Gastrocnemius medialis (tissue), 4 donors: ENCODE results near the gene HSD3B2. TPM values are rescaled to one million over a fixed set of nuclear protein-coding genes. Genes with fewer than 3 reads are reported as not detected.

Source experiments
- ATAC-seq, 2 donors: fragments of 150-250 bp; one replicate each; pipeline ENCODE4 v1.9.1; 2016
- DNase-seq, 2 donors: peaks; one replicate each; pipeline ENCODE4 v3.0.0-alpha.2; 2019
- H3K27ac ChIP-seq, 4 donors: fragments of 200-600 bp; sonication (generic); 1 replicate in 1 of 4; 2 replicates in 3 of 4; pipeline ENCODE4 v1.5.1; 2016 to 2018; ENCODE audit warnings: mild to moderate bottlenecking in 2 of 4, moderate library complexity in 1 of 4
- H3K27me3 ChIP-seq, 3 donors: fragments of 200-600 bp; sonication (generic) in 2 of 3; 1 replicate in 1 of 3; 2 replicates in 2 of 3; pipeline versions ENCODE4 v1.5.1 to v1.6.0; 2016 to 2019; ENCODE audit warnings: mild to moderate bottlenecking in 1 of 3, moderate library complexity in 1 of 3
- H3K36me3 ChIP-seq, 2 donors: fragments of 200-600 bp; sonication (generic) in 1 of 2; one replicate each; pipeline ENCODE4 v1.5.1; 2017 to 2018
- H3K4me1 ChIP-seq, 2 donors: fragments of 200-600 bp; sonication (generic) in 1 of 2; one replicate each; pipeline ENCODE4 v1.5.1; 2016 to 2017; ENCODE audit warnings: mild to moderate bottlenecking in 2 of 2
- H3K4me3 ChIP-seq, 4 donors: fragments of 200-600 bp; sonication (generic) in 3 of 4; 1 replicate in 1 of 4; 2 replicates in 3 of 4; pipeline ENCODE4 v1.5.1; 2016 to 2019; ENCODE audit warnings: mild to moderate bottlenecking in 2 of 4
- H3K9me3 ChIP-seq, 3 donors: fragments of 200-600 bp; sonication (generic) in 2 of 3; 1 replicate in 1 of 3; 2 replicates in 2 of 3; pipeline ENCODE4 v1.5.1; 2016 to 2019
- POLR2A ChIP-seq, 2 donors: fragments of 450-650 bp; IDR thresholded peaks; one replicate each; pipeline ENCODE4 v1.6.1; 2017; ENCODE audit warnings: antibody characterized with exemption in 2 of 2, mild to moderate bottlenecking in 2 of 2, moderate library complexity in 2 of 2
- in situ Hi-C, 4 donors: fragments of 200-750 bp; cut with MboI; loops; one replicate each; pipeline versions ENCODE4 v1.15.0 to v1.8.0; 2017; ENCODE audit warnings: low sequenced_read_pairs in 4 of 4
- intact Hi-C: fragments of 100-400 bp; cut with DNase I; formaldehyde crosslinking; loops from one replicate; pipeline ENCODE4 v1.15.1; 2023; ENCODE audit warnings: low total_unique reads
- total RNA-seq, 4 donors: library from RNA; depleted of rRNA; stranded (reverse); fragments of >200 nt; gene quantifications; one replicate each; pipeline versions ENCODE4 v1.1.0 to v1.2.3, GENCODE V29; 2016
- TF ChIP-seq, protein P1 (sequence below), 5 experiments: fragments of 450-650 bp in 3 of 5; fragments of 200-600 bp in 2 of 5; sonication (generic) in 2 of 5; IDR thresholded peaks in 4 of 5; conservative IDR thresholded peaks in 1 of 5; 1 replicate in 4 of 5; 2 replicates in 1 of 5; pipeline ENCODE4 v1.5.1; 2016 to 2019; ENCODE audit warnings: antibody characterized with exemption in 5 of 5, mild to moderate bottlenecking in 3 of 5, moderate library complexity in 3 of 5

The HSD3B2 gene
- total RNA-seq, 4 donors from 2014 or later, result 0.66 TPM; not detected in 3

DNA sequence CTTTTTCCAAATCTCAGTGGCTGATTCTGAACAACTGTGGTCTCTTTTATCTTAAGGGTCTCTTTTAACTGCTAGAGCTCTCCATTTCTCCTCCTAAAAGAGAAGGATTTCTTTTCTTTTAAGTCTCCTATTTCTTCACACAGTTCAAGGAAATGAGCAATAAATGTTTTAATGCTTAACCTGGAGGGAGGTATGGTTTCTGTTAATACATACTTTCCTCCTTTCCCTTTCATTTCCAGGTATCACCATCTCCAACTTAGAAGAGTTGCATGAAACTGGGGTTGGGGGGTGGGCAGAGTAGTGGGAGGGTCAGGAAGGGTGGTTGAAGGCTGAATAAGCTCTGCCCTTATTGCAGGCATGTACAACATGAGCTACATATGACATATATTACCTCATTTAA lies 31.4 kb downstream of the HSD3B2 start:
- no peak for ATAC-seq
- Histone ChIP-seq H3K27ac (no peak overlapping the region), H3K9me3 (no peaks in the 10 kb centered on the region), H3K4me1 (no peaks in the 10 kb centered on the region), H3K36me3 (no peaks in the 10 kb centered on the region), H3K27me3 (no peaks in the 10 kb centered on the region), H3K4me3 (no peak overlapping the region)
- DNase-seq, result no peak
- TF ChIP-seq, protein P1, sequence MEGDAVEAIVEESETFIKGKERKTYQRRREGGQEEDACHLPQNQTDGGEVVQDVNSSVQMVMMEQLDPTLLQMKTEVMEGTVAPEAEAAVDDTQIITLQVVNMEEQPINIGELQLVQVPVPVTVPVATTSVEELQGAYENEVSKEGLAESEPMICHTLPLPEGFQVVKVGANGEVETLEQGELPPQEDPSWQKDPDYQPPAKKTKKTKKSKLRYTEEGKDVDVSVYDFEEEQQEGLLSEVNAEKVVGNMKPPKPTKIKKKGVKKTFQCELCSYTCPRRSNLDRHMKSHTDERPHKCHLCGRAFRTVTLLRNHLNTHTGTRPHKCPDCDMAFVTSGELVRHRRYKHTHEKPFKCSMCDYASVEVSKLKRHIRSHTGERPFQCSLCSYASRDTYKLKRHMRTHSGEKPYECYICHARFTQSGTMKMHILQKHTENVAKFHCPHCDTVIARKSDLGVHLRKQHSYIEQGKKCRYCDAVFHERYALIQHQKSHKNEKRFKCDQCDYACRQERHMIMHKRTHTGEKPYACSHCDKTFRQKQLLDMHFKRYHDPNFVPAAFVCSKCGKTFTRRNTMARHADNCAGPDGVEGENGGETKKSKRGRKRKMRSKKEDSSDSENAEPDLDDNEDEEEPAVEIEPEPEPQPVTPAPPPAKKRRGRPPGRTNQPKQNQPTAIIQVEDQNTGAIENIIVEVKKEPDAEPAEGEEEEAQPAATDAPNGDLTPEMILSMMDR (IDR thresholded peaks at IDR 0.05 in 4 of 5, conservative IDR thresholded peaks at IDR 0.05 in 1 of 5), result no peak
- TF ChIP-seq POLR2A (IDR thresholded peaks at IDR 0.05), result no peak
- intact Hi-C loops (no loop called here), in situ Hi-C loops (no loop called here)

- Histone ChIP-seq H3K36me3 (no peaks in the 10 kb centered on the region), H3K4me1 (no peaks in the 10 kb centered on the region), H3K27me3 (no peaks in the 10 kb centered on the region), H3K27ac (no peak overlapping the region), H3K9me3 (no peaks in the 10 kb centered on the region), H3K4me3 (no peak overlapping the region)
- in situ Hi-C loops, result no loop called here
- DNase-seq, result no peak
- TF ChIP-seq, protein P1 (IDR thresholded peaks at IDR 0.05 in 4 of 5, conservative IDR thresholded peaks at IDR 0.05 in 1 of 5), result no peak
- no peak for TF ChIP-seq POLR2A (IDR thresholded peaks at IDR 0.05)
- intact Hi-C loops, result no loop called here
- ATAC-seq, result no peak
Measured at GRCh38 chr1:119447344-119448126, 32.6 kb downstream of the HSD3B2 start.

- no peaks in the 10 kb centered on the region for H3K4me1 ChIP-seq
- no peaks in the 10 kb centered on the region for H3K9me3 ChIP-seq
- in situ Hi-C loops (no loop called here), intact Hi-C loops (no loop called here)
- TF ChIP-seq, protein P1 (IDR thresholded peaks at IDR 0.05 in 4 of 5, conservative IDR thresholded peaks at IDR 0.05 in 1 of 5), result no peak
- no peak for TF ChIP-seq POLR2A (IDR thresholded peaks at IDR 0.05)
- DNase-seq, result no peak
- H3K27me3 ChIP-seq, result no peaks in the 10 kb centered on the region
- no peaks in the 10 kb centered on the region for H3K36me3 ChIP-seq
- H3K4me3 ChIP-seq, result no peak overlapping the region
- ATAC-seq, result no peak
- H3K27ac ChIP-seq, result no peak overlapping the region
Measured at GRCh38 chr1:119448127-119448511, 33.2 kb downstream of the HSD3B2 start.

GRCh38 chr1:119449971-119450370 lies 35.0 kb downstream of the HSD3B2 start:
- no peaks in the 10 kb centered on the region for H3K27me3 ChIP-seq
- TF ChIP-seq POLR2A (IDR thresholded peaks at IDR 0.05), result no peak
- TF ChIP-seq, protein P1 (IDR thresholded peaks at IDR 0.05 in 4 of 5, conservative IDR thresholded peaks at IDR 0.05 in 1 of 5), result no peak
- H3K9me3 ChIP-seq, result no peaks in the 10 kb centered on the region
- ATAC-seq, result no peak
- H3K4me1 ChIP-seq, result no peaks in the 10 kb centered on the region
- in situ Hi-C loops (no loop called here), intact Hi-C loops (no loop called here)
- no peak for DNase-seq
- H3K4me3 ChIP-seq, result no peak overlapping the region
- no peaks in the 10 kb centered on the region for H3K36me3 ChIP-seq
- no peak overlapping the region for H3K27ac ChIP-seq

DNA sequence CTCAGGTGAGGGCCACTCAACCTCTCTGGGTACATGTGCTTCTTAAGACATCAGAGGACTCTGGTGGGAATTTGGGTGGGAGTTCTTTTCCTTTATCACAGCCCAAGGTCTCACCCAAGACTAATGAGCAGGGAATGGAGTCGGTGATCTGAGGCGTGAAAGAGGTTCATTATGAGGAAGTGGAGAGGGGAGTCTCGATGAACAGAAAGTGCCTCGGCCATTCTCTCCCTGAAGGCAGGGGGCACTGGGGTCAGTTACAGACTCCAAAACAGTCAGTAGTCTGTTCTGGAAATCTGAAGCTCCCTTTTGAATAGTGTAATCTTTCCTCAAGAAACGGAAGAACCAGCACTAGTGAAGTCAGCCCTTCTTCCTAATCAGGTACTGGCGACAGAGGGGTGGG lies 36.2 kb downstream of the HSD3B2 start:
- no peaks in the 10 kb centered on the region for H3K36me3 ChIP-seq
- TF ChIP-seq, protein P1 (IDR thresholded peaks at IDR 0.05 in 4 of 5, conservative IDR thresholded peaks at IDR 0.05 in 1 of 5), result no peak
- TF ChIP-seq POLR2A (IDR thresholded peaks at IDR 0.05), result no peak
- intact Hi-C loops, result no loop called here

More for the DNA sequence above, 36.2 kb downstream of the HSD3B2 start:
- Histone ChIP-seq H3K27ac (no peak overlapping the region), H3K9me3 (no peaks in the 10 kb centered on the region), H3K27me3 (no peaks in the 10 kb centered on the region), H3K4me1 (no peaks in the 10 kb centered on the region), H3K4me3 (no peak overlapping the region)
- no peak for DNase-seq
- in situ Hi-C loops, result no loop called here
- ATAC-seq, result no peak
